T-helper 2 cell treated with Interferon-gamma antibody and Interleukin-4, amounts not matched to agents 100 ng/mL and 5 ng/mL, for 36 hours (primary cell): ENCODE data around the gene SMIM41. TPM values are rescaled to one million over a fixed set of nuclear protein-coding genes. Genes with fewer than 3 reads are reported as not detected.

Experiments used
- intact Hi-C: fragments of 100-400 bp; cut with micrococcal nuclease; formaldehyde crosslinking; loops from one replicate; pipeline ENCODE4 v1.15.1; 2023
- total RNA-seq: library from RNA; stranded (reverse); gene quantifications from 2 replicates; pipeline ENCODE4 v1.2.3, GENCODE V29; 2022

Gene SMIM41
- total RNA-seq, 1 donor from 2014 or later: not detected

DNA sequence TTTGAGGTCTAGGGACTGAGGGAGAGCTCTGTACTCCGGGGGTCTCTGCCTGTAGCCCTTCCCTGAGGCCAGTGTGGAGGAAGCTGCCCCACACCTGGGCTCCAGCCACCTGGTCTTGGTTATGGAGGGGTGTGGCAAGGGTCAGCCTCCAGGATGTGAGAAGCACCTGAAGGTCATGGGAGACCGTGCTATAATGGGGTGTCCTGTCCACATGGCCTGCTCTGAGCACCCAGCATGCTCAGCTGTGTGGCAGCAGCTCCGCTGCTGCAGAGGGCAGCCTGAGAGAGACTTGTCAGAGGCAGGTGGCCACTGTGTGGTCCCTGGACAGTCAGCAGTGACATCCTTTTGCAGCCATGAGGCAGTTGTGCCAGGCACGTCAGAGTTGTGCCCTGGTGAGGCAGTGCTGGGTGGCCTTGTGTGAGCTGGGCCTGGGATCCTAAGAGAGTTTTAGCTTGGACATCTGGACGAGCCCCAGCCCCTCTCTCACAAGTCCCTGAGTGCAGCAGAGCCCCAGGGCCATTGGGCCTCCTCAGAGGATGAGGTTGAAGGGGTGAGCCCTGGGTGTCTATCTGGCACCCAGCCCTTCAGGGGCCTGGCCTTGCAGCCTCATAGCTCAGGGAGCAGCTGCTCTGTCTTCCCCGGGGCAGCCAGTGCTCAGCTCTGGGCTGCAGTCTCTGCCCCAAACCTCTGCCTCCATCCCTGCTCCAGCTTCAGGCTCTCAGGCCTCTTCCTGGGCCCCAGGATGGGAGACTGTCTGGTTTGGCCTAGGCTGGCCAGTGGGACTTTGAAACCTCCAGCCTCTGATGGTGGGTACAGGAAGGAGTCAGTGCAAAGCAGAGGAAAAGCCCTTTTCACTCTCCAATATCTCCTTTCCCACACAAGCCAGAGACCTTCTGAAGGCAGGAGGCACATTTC lies 17.1 kb upstream of the SMIM41 start:
- intact Hi-C loops: no loop called here

GRCh38 chr12:52063082-52063924 lies 16.2 kb upstream of the SMIM41 start:
- intact Hi-C loops: no loop called here

GRCh38 chr12:52063981-52064649 lies 15.4 kb upstream of the SMIM41 start:
- intact Hi-C loops: no loop called here

DNA sequence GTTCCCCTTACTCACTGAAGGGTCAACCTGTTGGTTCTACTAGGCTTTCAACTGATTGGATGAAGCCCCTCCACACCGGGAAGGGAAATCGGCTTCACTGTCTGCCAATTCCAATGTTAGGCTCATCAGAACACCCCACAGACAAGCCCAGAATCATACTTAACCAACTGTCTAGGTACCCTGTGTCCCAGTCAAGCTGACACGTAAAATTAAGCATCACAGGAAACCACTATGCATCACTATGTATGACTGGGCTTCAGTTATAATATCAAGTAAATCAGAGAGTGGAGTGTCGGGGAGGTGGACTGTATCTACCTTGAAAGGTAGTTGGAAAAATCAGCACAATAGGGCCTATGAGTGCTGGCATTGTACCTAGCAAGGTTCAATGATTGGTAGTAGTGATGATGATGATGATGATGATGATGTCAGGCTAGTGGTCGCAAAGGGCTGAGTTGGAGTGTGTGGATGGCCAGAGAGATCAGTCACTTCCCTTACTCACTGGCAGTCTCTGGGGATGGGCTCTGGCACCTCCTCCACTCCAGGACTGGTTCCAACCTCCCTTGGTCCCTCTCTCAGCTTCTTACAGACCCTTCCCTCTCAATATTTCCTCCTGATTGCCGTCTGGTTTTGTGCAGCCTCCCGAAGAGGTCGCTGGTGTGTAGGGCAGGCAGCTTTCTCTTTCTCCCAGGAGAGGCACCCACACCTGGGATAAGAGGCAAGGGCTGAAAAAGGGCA lies 13.0 kb upstream of the SMIM41 start:
- intact Hi-C loops: no loop called here

DNA sequence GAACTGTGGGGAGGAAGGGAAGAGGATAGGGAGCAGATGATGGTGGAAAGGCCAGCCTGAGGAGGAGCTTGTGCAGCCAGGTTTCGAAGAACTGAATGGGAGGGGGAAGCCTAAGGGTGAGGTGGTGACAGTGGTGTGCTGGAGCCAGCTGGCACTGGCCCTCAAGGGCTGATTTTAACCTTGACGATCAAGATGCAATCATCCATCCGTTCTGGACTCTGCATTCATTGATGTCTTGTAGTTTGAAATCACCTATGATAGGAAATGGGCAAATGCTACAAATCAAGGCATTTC lies 12.5 kb upstream of the SMIM41 start:
- intact Hi-C loops: no loop called here

DNA sequence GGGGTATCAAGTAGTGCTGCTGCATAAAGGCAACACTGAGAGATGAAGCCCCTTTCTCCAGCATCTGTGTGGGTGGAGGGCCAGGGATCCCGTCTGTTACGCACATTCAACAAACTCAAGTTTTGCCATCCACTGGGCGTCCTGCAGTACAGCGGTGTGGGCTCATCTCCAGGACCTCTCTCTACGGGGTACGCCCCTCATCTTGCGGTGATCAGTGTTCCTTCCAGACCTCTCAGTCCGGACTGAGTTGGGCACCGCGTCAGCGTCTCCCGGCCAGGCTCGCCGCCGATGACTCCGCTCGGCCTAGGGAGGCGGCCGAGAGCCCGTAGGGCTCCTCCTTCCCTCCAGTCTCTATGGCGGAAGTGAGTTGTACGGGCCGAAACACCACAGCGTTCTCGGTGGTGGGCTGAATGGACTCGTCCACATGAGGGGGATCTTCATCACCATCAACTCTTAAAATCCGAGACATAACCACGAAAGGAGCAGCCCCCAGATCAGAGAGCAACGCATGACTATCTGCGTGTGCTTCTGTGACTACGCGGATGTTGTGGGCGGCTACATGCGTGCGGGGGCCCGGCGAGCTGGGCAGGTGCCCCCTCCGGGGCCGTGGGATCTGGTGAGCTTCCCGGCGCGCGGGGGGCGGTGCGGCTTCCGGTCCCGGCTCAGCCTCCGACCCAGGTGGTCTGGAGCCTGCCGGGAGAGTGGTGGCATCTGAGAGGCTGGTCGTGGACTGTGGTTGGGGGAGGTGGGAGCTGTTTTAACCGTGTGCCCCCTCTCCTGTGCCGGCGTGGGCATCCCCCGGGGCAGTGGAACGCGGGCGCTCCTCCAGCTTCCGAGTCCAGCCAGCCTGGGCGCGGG lies 9.9 kb upstream of the SMIM41 start, which contains the start of gene ATG101:
TSS of gene ATG101 (plus strand) at position 652 of the 858 bp plus-strand sequence. CDS start 3,673 bp downstream, outside the sequence.
- intact Hi-C loops: loop anchor here (1.0 kb wide), 4 partner anchors 14 to 44 kb away; partner anchors contain the start of gene NR4A1

- intact Hi-C loops: loop anchor here (1.0 kb wide), 1 partner anchor 13 kb away; no protein-coding TSS in a partner anchor
Observed at GRCh38 chr12:52070185-52070925, 9.1 kb upstream of the SMIM41 start.

DNA sequence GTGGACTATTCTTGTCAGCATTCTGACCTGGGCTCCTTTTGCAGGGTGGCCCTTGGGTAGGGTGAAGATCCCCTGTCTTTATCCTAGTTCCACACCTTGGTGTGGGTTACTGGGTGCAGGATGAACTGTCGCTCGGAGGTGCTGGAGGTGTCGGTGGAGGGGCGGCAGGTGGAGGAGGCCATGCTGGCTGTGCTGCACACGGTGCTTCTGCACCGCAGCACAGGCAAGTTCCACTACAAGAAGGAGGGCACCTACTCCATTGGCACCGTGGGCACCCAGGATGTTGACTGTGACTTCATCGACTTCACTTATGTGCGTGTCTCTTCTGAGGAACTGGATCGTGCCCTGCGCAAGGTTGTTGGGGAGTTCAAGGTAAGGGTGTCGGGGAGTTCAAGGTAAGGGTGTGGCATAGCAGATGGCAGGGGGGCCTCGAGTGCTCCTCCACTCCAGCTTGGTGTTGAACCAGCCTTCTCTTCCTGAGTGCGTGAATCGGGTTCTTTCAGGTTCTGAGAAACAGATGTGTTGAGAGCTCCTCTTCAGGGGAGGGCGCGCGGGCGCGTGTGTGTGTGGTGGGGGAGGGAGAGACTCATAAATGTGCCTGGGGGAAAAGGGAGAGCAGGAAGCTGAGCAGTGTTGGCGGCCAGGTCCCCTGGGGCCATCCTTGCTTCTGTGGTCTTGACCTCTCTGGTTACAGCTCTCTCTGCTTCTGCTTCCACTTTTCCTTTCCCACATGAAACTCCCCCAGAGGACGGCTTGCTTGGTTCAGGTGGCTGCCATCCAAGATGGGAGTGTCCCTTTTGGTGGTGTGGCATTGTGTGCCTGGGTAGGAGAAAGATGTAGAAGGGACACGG lies 5.7 kb upstream of the SMIM41 start:
- intact Hi-C loops: no loop called here

- intact Hi-C loops: no loop called here
Observed at GRCh38 chr12:52074971-52075724, 4.4 kb upstream of the SMIM41 start.

DNA sequence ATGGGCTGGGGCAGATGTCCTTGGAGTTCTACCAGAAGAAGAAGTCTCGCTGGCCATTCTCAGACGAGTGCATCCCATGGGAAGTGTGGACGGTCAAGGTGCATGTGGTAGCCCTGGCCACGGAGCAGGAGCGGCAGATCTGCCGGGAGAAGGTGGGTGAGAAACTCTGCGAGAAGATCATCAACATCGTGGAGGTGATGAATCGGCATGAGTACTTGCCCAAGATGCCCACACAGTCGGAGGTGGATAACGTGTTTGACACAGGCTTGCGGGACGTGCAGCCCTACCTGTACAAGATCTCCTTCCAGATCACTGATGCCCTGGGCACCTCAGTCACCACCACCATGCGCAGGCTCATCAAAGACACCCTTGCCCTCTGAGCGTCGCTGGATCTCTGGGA lies 2.7 kb upstream of the SMIM41 start:
- intact Hi-C loops: no loop called here

DNA sequence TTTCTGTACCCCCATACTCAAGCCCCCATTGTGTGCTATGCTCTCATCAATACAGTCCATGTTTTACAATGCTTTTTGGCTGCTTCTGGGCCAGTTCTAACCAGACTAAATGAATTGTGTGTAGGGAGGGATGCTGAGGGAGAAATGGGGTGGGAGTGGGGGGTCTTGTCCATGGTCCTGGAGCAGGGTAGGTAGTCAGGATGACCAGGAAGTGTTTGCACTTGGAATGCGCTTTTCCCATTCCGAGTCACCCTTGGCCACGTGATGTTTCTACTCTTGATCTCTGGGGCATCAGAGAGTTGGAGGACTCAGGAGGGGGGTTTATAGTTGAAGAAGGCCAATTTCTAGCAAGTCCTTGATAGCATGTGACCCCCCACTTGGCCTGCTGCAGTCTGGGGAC lies 1.2 kb upstream of the SMIM41 start:
- intact Hi-C loops: no loop called here

- intact Hi-C loops: no loop called here
Observed at GRCh38 chr12:52080403-52081251, 1.1 kb downstream of the SMIM41 start.

DNA sequence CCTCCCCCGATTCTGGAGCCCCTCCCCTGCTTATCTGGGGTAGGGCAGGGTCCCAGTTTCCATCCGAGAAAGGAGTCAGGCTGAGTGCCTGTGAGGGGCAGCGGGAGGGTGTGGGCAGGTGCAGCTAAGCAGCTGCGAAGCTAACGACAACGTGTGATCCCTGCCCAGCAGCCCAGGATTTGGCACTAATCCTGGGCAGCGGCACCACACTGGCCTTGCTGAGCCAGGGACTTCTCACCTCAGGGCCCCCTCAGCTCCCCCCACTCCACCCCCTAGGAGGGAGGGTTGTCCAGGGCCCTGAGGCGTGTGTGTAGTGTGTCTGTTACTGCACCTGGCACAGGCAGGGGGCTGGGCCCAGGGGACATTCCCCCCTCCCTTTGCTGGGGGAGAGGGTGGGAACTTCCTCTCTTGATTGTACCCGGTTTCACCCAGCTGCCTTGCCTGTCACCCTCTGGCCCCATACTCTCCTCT lies 1.8 kb downstream of the SMIM41 start:
- intact Hi-C loops: no loop called here

GRCh38 chr12:52082026-52082668 lies 2.6 kb downstream of the SMIM41 start:
- intact Hi-C loops: no loop called here

DNA sequence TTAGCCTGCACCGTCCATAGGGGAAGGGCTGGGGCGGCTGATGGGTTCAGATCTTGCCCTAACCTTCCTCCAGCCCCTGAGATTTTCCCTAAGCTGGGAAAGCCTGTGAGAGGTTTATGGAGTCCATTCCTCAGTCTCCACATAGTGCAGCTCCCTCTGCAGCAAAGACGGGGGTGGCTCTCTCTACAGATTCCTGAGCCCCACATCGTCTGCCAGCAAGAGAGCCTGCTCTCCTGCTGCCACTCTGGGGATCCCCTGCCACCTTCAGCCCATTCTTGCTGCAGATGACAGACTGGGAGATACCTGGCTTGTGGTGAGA lies 3.1 kb downstream of the SMIM41 start:
- intact Hi-C loops: no loop called here

- intact Hi-C loops: loop anchor here (1.0 kb wide), 2 partner anchors 13 to 58 kb away; no protein-coding TSS in a partner anchor
Observed at GRCh38 chr12:52082988-52083637, 3.6 kb downstream of the SMIM41 start.
